Measurements from ENCODE around the gene SLC2A11.

SLC2A11 gene

DNA sequence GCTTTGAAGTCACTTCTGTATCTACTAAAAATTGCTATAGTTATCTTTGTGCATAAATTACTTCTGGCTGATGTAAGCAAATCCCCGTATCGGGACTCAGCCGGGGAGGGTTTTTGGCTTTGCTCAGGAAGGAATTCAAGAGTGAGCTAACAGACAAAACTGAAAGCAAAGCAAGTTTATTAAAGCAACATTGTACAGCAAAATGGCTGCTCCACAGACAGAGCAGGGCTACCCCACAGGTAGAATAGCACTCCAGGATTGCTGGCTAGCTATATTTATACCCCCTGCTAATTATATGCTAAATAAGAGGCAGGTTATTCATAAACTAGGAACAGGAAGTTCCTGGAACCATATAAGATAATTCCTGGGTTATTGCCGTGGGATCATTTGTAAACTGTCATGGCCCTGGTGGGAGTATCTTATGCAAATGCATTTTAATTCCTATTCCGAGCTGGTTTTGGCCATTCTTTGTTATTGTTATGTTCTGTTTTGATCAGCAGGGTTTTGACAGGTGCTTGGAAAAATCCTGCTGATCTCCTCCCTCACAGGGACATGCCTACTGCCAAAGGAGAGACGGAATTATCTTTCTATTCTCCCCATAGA is 51.7 kb downstream of the SLC2A11 start:
- ChIA-PET CTCF (interaction anchor here (0.8 to 1.9 kb wide), 4 partner anchors 10 to 20 kb away, joined by 3 to 17 read pairs (median 7); partner anchors contain the start of gene MIF), POLR2A (interaction anchor here (1.2 kb wide), 1 partner anchor 16 kb away, joined by 4 read pairs; the partner anchor contains the start of gene MIF)
- DNase-seq (ENCODE audit: extremely low spot score), result no peak
- TF ChIP-seq CTCF (IDR thresholded peaks at IDR 0.05; ENCODE audit: control extremely low read depth, extremely low read depth, low read depth, missing control alignments), result no peak

DNA sequence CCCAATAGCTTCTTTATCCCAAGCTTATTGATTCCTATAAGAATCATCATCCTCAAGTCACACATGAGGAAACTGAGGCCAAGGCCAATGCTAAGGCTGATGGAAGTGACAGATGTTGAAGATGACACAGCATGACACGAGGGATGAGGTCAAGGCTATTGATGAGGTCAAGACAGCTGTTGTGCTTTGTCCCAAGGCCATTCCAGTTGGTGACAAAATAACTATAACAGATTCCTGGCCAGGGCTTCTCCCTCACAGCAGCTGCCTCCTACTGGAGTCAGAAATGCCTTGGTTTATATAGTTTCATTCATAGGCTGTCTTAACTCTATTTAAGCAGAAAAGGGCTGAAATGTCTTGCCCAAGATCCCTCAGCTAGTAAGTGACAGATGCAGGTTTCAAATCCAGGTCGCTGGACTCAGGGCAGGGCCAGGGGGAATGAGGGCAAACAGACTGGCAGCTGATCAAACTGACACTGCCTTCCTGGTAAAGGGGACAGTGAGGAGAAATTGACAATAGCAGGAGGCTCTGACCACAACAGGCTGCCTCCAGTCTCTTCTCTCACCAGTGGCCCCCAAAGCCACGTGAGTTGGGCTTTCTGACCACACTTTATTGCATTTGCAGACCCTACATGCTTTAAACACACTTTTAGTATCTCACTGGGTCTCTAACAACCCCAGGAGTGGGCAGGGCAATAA is 53.0 kb downstream of the SLC2A11 start:
- TF ChIP-seq CTCF (IDR thresholded peaks at IDR 0.05; ENCODE audit: control extremely low read depth, extremely low read depth, low read depth, missing control alignments), result no peak
- ChIA-PET POLR2A (no interaction called here), CTCF (interaction anchor here (1.7 to 4.5 kb wide), 3 partner anchors 9 to 17 kb away, joined by 8 to 19 read pairs (median 17); partner anchors contain the start of gene MIF)
- DNase-seq (ENCODE audit: extremely low spot score), result no peak

DNA sequence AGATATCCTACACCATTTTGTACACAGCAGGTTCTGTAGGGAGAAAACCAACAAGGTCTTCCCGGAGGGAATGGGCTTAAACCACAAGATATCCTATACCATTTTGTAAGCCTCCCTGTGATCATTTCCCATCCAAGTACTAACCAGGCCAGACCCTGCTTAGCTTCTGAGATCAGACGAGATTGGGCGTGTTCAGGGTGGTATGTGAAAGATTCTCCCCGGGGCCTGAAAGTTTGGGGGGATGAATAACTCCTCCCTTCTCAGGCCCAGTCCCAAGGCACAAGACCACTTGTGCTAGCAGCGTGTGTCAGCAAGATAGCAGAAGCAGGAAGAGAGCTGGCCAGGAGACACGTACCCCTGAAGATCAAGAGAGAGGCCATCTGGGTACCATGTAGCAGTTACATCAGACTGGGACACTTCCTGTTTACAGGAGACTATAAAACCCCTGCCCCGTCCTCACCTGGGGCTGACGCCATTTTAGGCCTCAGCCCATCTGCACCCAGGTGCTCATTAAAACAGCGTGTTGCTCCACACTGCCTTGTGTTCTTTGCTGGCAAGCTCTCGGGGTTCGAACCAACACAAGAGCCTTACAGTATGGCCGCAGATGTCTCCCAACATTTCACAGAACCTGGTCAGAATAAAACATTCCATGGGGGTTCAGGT is 53.8 kb downstream of the SLC2A11 start:
- no peak for DNase-seq (ENCODE audit: extremely low spot score)
- TF ChIP-seq CTCF (IDR thresholded peaks at IDR 0.05; ENCODE audit: control extremely low read depth, extremely low read depth, low read depth, missing control alignments), result no peak
- ChIA-PET POLR2A (no interaction called here), CTCF (interaction anchor here (1.9 to 4.5 kb wide), 3 partner anchors 9 to 18 kb away, joined by 16 to 19 read pairs (median 17); partner anchors contain the start of gene MIF)

- ChIA-PET CTCF (interaction anchor here (3.0 to 4.5 kb wide), 2 partner anchors 10 to 18 kb away, joined by 16 to 19 read pairs; partner anchors contain the start of gene MIF), POLR2A (interaction anchor here (2.1 kb wide), 1 partner anchor 18 kb away, joined by 13 read pairs; the partner anchor contains the start of gene MIF)
- TF ChIP-seq CTCF (IDR thresholded peaks at IDR 0.05; ENCODE audit: control extremely low read depth, extremely low read depth, low read depth, missing control alignments), result no peak
- DNase-seq (ENCODE audit: extremely low spot score), result no peak
Observed at GRCh38 chr22:23912293-23912903, 54.7 kb downstream of the SLC2A11 start.

DNA sequence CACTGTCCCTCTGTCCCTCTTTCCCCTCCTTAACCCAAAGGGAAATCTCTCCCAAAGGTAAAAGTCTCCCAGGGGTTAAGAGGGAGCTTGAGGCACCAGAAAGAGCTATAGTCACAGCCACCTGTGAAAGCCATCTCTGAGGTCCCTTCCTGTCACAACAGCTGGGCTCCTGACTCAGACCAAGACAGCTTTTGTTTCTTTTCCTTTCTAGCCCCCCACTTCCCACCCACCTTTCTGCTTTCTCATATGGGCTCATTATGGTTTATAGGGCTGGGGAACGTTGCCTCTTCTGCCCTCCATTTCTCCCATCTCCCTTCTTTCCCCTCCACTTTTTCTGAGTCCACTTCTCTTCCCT is 55.6 kb downstream of the SLC2A11 start:
- DNase-seq (ENCODE audit: extremely low spot score), result peak; percentile 58
- ChIA-PET POLR2A (interaction anchor here (0.8 to 2.1 kb wide), 2 partner anchors 10 to 19 kb away, joined by 3 to 13 read pairs; partner anchors contain the start of gene MIF), CTCF (interaction anchor here (1.0 to 4.5 kb wide), 4 partner anchors 11 to 63 kb away, joined by 4 to 19 read pairs (median 10); partner anchors contain the start of gene MIF)
- no peak for TF ChIP-seq CTCF (IDR thresholded peaks at IDR 0.05; ENCODE audit: control extremely low read depth, extremely low read depth, low read depth, missing control alignments)

Data from GM10248 (cell line).